Stomach smooth muscle (tissue), 2 donors: ENCODE results near the gene ITPR2.

Source experiments
- H3K27ac ChIP-seq: one replicate; pipeline ENCODE4 v1.7.0; 2013; ENCODE audit warnings: mild to moderate bottlenecking, low read length, inconsistent platforms
- H3K27me3 ChIP-seq, 2 donors: one replicate each; pipeline ENCODE4 v1.7.0; 2013; ENCODE audit warnings: low read length in 2 of 2; ENCODE audit not compliant: insufficient read depth in 2 of 2, control insufficient read depth in 1 of 2
- H3K36me3 ChIP-seq, 2 donors: one replicate each; pipeline ENCODE4 v1.7.0; 2013; ENCODE audit warnings: low read length in 2 of 2; ENCODE audit not compliant: control insufficient read depth in 2 of 2, insufficient read depth in 2 of 2
- H3K4me1 ChIP-seq: one replicate; pipeline ENCODE4 v1.7.0; 2013; ENCODE audit warnings: low read length; ENCODE audit not compliant: control insufficient read depth, insufficient read depth
- H3K4me3 ChIP-seq, 2 donors: one replicate each; pipeline ENCODE4 v1.7.0; 2013; ENCODE audit warnings: low read length in 2 of 2
- H3K9ac ChIP-seq, 2 donors: one replicate each; pipeline ENCODE4 v1.7.0; 2013; ENCODE audit warnings: low read length in 2 of 2, mild to moderate bottlenecking in 1 of 2
- H3K9me3 ChIP-seq, 2 donors: one replicate each; pipeline ENCODE4 v1.7.0; 2013; ENCODE audit warnings: low read length in 2 of 2; ENCODE audit not compliant: control insufficient read depth in 2 of 2
- donor health status: healthy.
- donor health status: Pancreatic carcinoma.

The ITPR2 gene

GRCh38 chr12:26566675-26567074 lies 266.3 kb downstream of the ITPR2 start:
- H3K9me3 ChIP-seq, result no peaks in the 10 kb centered on the region
- no peaks in the 10 kb centered on the region for H3K4me1 ChIP-seq
- H3K27ac ChIP-seq, result no peak overlapping the region
- no peak overlapping the region for H3K4me3 ChIP-seq
- no peak overlapping the region for H3K9ac ChIP-seq
- H3K27me3 ChIP-seq, result no peaks in the 10 kb centered on the region
- no peaks in the 10 kb centered on the region for H3K36me3 ChIP-seq

DNA sequence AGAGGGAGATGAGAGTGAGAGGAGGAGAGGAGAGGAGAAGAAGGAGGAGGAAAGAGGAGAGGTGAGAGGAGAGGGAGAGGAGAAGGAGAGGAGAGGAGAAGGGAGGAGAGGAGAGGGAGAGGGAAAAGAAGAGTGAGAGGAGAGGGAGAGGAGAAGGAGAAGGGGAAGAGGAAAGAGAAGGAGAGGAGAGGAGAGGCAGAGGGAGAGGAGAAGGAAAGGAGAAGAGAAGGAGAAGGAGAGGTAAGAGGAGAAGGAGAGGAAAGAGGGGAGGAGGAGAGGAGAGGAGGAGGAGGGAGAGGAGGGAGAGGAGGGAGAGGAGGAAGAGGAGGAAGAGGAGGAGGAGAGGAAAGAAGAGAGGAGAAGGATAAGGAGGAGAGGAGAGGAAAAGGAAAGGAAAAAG lies 266.8 kb downstream of the ITPR2 start:
- Histone ChIP-seq H3K4me3 (no peak overlapping the region), H3K27me3 (no peaks in the 10 kb centered on the region), H3K36me3 (no peaks in the 10 kb centered on the region)

DNA sequence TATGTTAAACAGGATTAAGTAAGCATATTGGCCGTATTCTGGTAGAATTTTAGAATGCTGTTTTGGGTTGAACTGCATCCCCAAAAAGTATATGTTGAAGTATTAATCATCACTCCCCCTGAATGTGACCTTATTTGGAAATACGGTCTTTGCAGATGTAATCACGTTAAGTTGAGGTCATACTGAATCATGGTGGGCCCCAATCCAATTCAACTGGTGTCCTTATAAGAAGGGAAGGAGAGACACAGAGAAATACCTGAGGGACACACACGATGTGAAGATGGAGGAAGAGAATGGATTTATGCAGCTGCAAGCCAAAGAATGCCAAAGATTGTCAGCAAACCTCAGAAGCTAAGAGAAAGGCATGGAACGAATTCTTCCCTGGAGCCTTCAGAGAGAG lies 268.6 kb downstream of the ITPR2 start:
- no peaks in the 10 kb centered on the region for H3K4me1 ChIP-seq
- H3K9me3 ChIP-seq, result no peaks in the 10 kb centered on the region
- no peak overlapping the region for H3K4me3 ChIP-seq
- H3K9ac ChIP-seq, result no peak overlapping the region
- no peak overlapping the region for H3K27ac ChIP-seq
- peaks cover 0 to 3% of the 10 kb centered on the region in 2 donors for H3K36me3 ChIP-seq
- H3K27me3 ChIP-seq, result no peaks in the 10 kb centered on the region

More for the DNA sequence above, 266.8 kb downstream of the ITPR2 start:
- Histone ChIP-seq H3K9ac (no peak overlapping the region), H3K27ac (no peak overlapping the region), H3K9me3 (no peaks in the 10 kb centered on the region), H3K4me1 (no peaks in the 10 kb centered on the region)

GRCh38 chr12:26563552-26563951 lies 269.4 kb downstream of the ITPR2 start:
- Histone ChIP-seq H3K27ac (no peak overlapping the region), H3K4me1 (no peaks in the 10 kb centered on the region), H3K4me3 (no peak overlapping the region), H3K9me3 (no peaks in the 10 kb centered on the region), H3K36me3 (peaks cover 0 to 3% of the 10 kb centered on the region in 2 donors), H3K27me3 (no peaks in the 10 kb centered on the region), H3K9ac (no peak overlapping the region)

DNA sequence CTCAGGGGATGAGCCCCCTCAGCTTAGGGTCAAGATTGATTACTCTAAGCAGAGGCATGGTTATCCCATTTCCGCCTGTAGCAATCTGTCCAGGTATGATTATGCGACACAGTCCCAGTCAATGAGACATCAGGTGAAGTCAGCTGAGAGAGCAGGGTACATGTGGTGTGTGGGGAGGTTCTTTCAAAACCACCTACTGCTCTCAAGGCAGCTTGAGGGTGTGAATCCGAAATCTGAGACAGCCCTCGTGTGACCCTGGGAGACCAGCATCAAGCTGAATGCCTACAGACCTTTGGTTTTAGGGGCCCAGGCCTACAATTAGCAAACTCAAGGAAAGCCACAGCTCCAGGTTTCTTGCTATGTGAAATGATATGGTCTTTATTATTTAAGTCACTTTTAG lies 275.7 kb downstream of the ITPR2 start:
- no peak overlapping the region for H3K4me3 ChIP-seq
- no peak overlapping the region for H3K27ac ChIP-seq
- H3K9ac ChIP-seq, result no peak overlapping the region
- no peaks in the 10 kb centered on the region for H3K27me3 ChIP-seq
- peaks cover 11 to 13% of the 10 kb centered on the region in 2 donors for H3K36me3 ChIP-seq
- no peaks in the 10 kb centered on the region for H3K4me1 ChIP-seq
- H3K9me3 ChIP-seq, result no peaks in the 10 kb centered on the region

DNA sequence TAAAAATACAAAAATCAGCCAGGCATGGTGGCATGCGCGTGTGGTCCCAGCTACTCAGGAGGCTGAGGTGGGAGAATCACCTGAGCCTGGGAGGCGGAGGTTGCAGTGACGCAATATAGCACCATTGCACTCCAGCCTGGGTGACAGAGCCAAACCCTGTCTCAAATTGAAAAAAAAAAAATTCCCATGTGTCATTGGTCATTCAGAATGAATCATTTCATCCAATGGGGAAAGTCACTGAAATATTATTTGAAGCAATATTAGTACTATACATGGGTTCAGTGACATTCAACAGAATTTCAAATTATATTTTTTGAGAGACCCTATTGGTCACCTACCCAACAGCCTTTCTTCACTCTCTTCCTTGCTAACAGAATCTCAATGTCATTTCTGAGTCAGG lies 276.1 kb downstream of the ITPR2 start:
- H3K4me1 ChIP-seq, result no peaks in the 10 kb centered on the region
- H3K4me3 ChIP-seq, result no peak overlapping the region
- no peak overlapping the region for H3K9ac ChIP-seq
- no peaks in the 10 kb centered on the region for H3K9me3 ChIP-seq
- H3K36me3 ChIP-seq, result peaks cover 11 to 13% of the 10 kb centered on the region in 2 donors
- no peaks in the 10 kb centered on the region for H3K27me3 ChIP-seq
- no peak overlapping the region for H3K27ac ChIP-seq

GRCh38 chr12:26555139-26555538 lies 277.9 kb downstream of the ITPR2 start:
- Histone ChIP-seq H3K9ac (no peak overlapping the region), H3K9me3 (no peaks in the 10 kb centered on the region), H3K27me3 (no peaks in the 10 kb centered on the region), H3K4me3 (no peak overlapping the region), H3K4me1 (no peaks in the 10 kb centered on the region), H3K27ac (no peak overlapping the region), H3K36me3 (peaks cover 10 to 14% of the 10 kb centered on the region in 2 donors)

GRCh38 chr12:26554332-26554731 lies 278.7 kb downstream of the ITPR2 start:
- Histone ChIP-seq H3K27me3 (no peaks in the 10 kb centered on the region), H3K9me3 (no peaks in the 10 kb centered on the region), H3K36me3 (peaks cover 10 to 14% of the 10 kb centered on the region in 2 donors), H3K4me1 (no peaks in the 10 kb centered on the region), H3K4me3 (no peak overlapping the region), H3K9ac (no peak overlapping the region), H3K27ac (no peak overlapping the region)

DNA sequence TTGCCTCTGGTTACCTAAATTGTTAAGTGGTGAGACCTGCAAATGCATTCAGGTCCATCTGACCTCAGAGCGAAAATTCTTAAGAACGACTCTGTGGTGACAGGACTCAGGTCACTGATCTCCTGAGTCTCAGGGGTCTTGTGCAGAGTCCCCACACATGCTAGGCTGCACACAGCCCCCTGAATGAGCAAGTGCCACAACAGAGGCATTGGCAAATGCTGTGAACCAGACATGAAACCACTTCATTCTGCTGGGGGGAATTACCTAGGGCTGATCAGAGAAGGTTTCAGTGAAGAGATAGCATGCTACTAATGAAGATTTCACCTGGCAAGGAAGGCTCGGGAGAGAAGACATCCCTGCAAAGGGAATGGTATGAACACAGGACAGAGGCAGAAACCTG lies 281.6 kb downstream of the ITPR2 start:
- Histone ChIP-seq H3K4me3 (no peak overlapping the region), H3K27me3 (no peaks in the 10 kb centered on the region), H3K4me1 (no peaks in the 10 kb centered on the region), H3K36me3 (peaks cover 10 to 14% of the 10 kb centered on the region in 2 donors), H3K9me3 (no peaks in the 10 kb centered on the region), H3K9ac (no peak overlapping the region), H3K27ac (no peak overlapping the region)

GRCh38 chr12:26548227-26548626 lies 284.8 kb downstream of the ITPR2 start:
- no peaks in the 10 kb centered on the region for H3K27me3 ChIP-seq
- H3K4me3 ChIP-seq, result no peak overlapping the region
- H3K9me3 ChIP-seq, result no peaks in the 10 kb centered on the region
- H3K36me3 ChIP-seq, result peaks cover 0 to 5% of the 10 kb centered on the region in 2 donors
- H3K9ac ChIP-seq, result no peak overlapping the region
- no peaks in the 10 kb centered on the region for H3K4me1 ChIP-seq
- no peak overlapping the region for H3K27ac ChIP-seq

DNA sequence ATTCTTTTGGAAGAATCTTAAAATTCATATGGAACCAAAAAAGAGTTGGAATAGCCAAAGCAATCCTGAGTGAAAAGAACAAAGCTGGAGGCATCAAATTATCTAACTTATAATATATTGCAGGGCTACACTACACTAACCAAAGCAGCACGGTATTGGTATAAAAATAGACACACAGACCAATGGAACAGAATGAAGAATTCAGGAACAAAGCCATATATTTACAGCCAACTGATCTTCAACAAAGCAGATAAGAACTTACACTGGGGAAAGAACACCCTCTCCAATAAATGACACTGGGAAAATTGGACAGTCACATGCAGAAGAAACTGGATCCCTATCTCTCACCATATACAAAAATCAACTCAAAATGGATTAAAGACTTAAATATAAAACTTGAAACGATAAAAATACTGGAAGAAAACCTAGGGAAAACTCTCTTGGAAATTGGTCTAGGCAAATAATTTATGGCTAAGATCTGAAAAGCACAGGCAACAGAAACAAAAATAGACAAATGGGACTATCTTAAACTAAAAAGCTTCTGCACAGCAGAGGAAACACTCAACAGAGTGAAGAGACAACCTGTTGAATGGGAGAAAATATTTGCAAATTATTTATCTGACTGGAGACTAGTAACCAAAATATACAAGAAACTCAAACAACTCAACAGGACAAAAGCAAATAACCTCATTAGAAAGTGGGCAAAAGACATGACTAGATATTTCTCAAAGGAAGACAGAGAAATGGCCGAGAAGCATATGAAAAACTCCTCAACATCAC lies 286.3 kb downstream of the ITPR2 start:
- no peaks in the 10 kb centered on the region for H3K4me1 ChIP-seq
- no peaks in the 10 kb centered on the region for H3K27me3 ChIP-seq
- H3K27ac ChIP-seq, result no peak overlapping the region
- no peak overlapping the region for H3K4me3 ChIP-seq
- no peaks in the 10 kb centered on the region for H3K9me3 ChIP-seq
- H3K36me3 ChIP-seq, result peaks cover 0 to 5% of the 10 kb centered on the region in 2 donors
- no peak overlapping the region for H3K9ac ChIP-seq
